NB4 (cell line): ENCODE measurements around the gene SARNP.

Experiments
- MYC ChIP-seq: IDR thresholded peaks from 2 replicates; pipeline ENCODE4 v1.6.1; 2011; ENCODE audit warnings: low read depth, low read length
- TF ChIP-seq, protein P1 (sequence below): IDR thresholded peaks from one replicate; pipeline ENCODE4 v1.5.1; 2012; ENCODE audit warnings: low read depth, low read length
- TF ChIP-seq, protein P2 (sequence below): IDR thresholded peaks from 2 replicates; pipeline ENCODE4 v1.6.1; 2011; ENCODE audit warnings: low read depth, low read length

DNA sequence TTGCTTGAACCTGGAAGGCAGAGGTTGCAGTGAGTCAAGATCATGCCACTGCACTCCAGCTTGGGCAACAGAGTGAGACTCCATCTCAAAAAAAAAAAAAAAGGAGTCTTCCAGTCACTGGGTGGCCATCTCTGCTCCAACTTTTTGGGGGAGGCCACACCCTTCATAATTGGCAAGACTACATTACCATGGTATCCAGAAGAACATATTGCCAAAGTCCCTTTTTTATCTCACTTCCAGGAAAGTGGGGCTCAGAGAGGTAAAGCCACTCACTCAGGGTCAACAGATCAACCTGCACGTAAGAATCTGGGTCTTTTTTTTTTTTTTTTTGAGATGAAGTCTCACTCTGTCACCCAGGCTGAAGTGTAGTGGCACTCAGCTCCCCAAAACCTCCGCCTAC, 83.7 kb downstream of the SARNP start:
- TF ChIP-seq, protein P1, sequence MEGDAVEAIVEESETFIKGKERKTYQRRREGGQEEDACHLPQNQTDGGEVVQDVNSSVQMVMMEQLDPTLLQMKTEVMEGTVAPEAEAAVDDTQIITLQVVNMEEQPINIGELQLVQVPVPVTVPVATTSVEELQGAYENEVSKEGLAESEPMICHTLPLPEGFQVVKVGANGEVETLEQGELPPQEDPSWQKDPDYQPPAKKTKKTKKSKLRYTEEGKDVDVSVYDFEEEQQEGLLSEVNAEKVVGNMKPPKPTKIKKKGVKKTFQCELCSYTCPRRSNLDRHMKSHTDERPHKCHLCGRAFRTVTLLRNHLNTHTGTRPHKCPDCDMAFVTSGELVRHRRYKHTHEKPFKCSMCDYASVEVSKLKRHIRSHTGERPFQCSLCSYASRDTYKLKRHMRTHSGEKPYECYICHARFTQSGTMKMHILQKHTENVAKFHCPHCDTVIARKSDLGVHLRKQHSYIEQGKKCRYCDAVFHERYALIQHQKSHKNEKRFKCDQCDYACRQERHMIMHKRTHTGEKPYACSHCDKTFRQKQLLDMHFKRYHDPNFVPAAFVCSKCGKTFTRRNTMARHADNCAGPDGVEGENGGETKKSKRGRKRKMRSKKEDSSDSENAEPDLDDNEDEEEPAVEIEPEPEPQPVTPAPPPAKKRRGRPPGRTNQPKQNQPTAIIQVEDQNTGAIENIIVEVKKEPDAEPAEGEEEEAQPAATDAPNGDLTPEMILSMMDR, result no peak
- TF ChIP-seq, protein P2, sequence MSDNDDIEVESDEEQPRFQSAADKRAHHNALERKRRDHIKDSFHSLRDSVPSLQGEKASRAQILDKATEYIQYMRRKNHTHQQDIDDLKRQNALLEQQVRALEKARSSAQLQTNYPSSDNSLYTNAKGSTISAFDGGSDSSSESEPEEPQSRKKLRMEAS, result no peak
- no peak for TF ChIP-seq MYC
